Measurements from ENCODE around the gene ILKAP. TPM values are rescaled to one million over a fixed set of nuclear protein-coding genes. Genes with fewer than 3 reads are reported as not detected.
A peak's percentile ranks its signal among the peaks of the same experiment; 100 is the strongest.

ILKAP gene
- total RNA-seq, 1 experiment from 2014 or later = 41.5 TPM

- H3K79me2 ChIP-seq (ENCODE audit: insufficient read depth, low read length) = no peaks in the 10 kb centered on the region
- WGBS (ENCODE audit: extremely low coverage, insufficient read length, low lambda C conversion rate) = no CpG with 5 or more reads among the region's 30 CpGs
These were observed 82.8 kb downstream of the ILKAP start for GRCh38 chr2:238120463-238121298.

More at GRCh38 chr2:238120463-238121298, 82.8 kb downstream of the ILKAP start:
- Histone ChIP-seq H2BK15ac (ENCODE audit: low read depth, low read length) (no peak overlapping the region), H2AFZ (ENCODE audit: low read length) (no peak overlapping the region), H3K79me1 (ENCODE audit: insufficient read depth, low read depth, low read length, poor library complexity, severe bottlenecking) (no peaks in the 10 kb centered on the region), H3K9ac (ENCODE audit: extremely low read depth, insufficient read length, low read length) (no peak overlapping the region), H3K9me3 (ENCODE audit: control insufficient read depth, low read depth, low read length) (no peaks in the 10 kb centered on the region), H3K56ac (ENCODE audit: insufficient read length, low read depth, low read length) (no peak overlapping the region), H3K27me3 (ENCODE audit: insufficient read depth, low read length) (no peaks in the 10 kb centered on the region), H3K14ac (ENCODE audit: insufficient read depth, low read length) (no peak overlapping the region), H3K4ac (ENCODE audit: low read depth, low read length) (no peak overlapping the region), H4K5ac (ENCODE audit: insufficient read length, low read depth, low read length) (no peak overlapping the region), H4K20me1 (ENCODE audit: control insufficient read depth, insufficient read depth, insufficient read length) (no peaks in the 10 kb centered on the region), H3T11ph (ENCODE audit: low read length) (no peak overlapping the region), H3K23ac (ENCODE audit: insufficient read length, low read depth, low read length) (no peak overlapping the region), H2BK5ac (ENCODE audit: insufficient read length, low read length) (no peak overlapping the region), H2BK20ac (ENCODE audit: low read depth, low read length, poor library complexity, severe bottlenecking) (no peak overlapping the region), H3K4me2 (ENCODE audit: insufficient read depth, insufficient read length, low read length) (no peak overlapping the region), H2BK120ac (ENCODE audit: low read depth, low read length, poor library complexity, severe bottlenecking) (no peak overlapping the region), H3K18ac (ENCODE audit: insufficient read length, low read depth, low read length) (no peak overlapping the region), H3K27ac (ENCODE audit: insufficient read length, low read depth, low read length) (no peak overlapping the region), H3K23me2 (ENCODE audit: insufficient read length, low read depth, low read length, poor library complexity, severe bottlenecking) (no peaks in the 10 kb centered on the region), H4K91ac (ENCODE audit: insufficient read length, low read depth, low read length) (no peak overlapping the region), H2AK5ac (ENCODE audit: insufficient read length, low read length) (no peak overlapping the region), H4K8ac (replicated peaks; ENCODE audit: insufficient read length, low read depth, low read length) (no peak overlapping the region), H3K4me1 (ENCODE audit: insufficient read depth, low read length) (no peaks in the 10 kb centered on the region), H2BK12ac (ENCODE audit: insufficient read length, low read depth, low read length) (no peak overlapping the region)
- H3K27ac Mint-ChIP-seq = no peak overlapping the region
- H3K36me3 Mint-ChIP-seq (ENCODE audit: insufficient read depth in 1 of 3, low read depth in 3 of 3) = no peaks in the 10 kb centered on the region; a peak in 1 of 7 replicates
- peaks cover 2 to 11% of the 10 kb centered on the region in 2 experiments; a peak in 4 of 5 replicates for H3K9me3 Mint-ChIP-seq
- no peaks in the 10 kb centered on the region for H3K4me1 Mint-ChIP-seq
- peaks cover 9% of the 10 kb centered on the region for H3K27me3 Mint-ChIP-seq (ENCODE audit: low read depth)
- H3K4me3 Mint-ChIP-seq = no peak overlapping the region
- peak; percentile 82 for DNase-seq
- peak; percentile 34; the same call in 1 of the 3 replicates for TF ChIP-seq CTCF (conservative IDR thresholded peaks at IDR 0.05)

Other genes with a start within 250 kb of the ILKAP start
- gene UBE2F, start 236.7 kb downstream of the ILKAP start, total RNA-seq (2021) = 62.1 and 65.6 TPM in 2 replicates
- gene SCLY, start 142.7 kb downstream of the ILKAP start, total RNA-seq (2021) = 53.4 and 55.3 TPM in 2 replicates
- gene ESPNL, start 103.4 kb downstream of the ILKAP start, total RNA-seq (2021) = 0.17 and 0.37 TPM in 2 replicates
- gene KLHL30, start 65.0 kb downstream of the ILKAP start, total RNA-seq (2021) = not detected in 2 replicates
- 2.0 and 2.1 TPM in 2 replicates for gene ERFE, start 44.7 kb downstream of the ILKAP start, total RNA-seq (2021)
- 27.1 and 27.7 TPM in 2 replicates for gene HES6, start 36.3 kb upstream of the ILKAP start, total RNA-seq (2021)
- 12.1 and 12.9 TPM in 2 replicates for gene PER2, start 84.9 kb upstream of the ILKAP start, total RNA-seq (2021)
- gene TRAF3IP1, start 116.8 kb upstream of the ILKAP start, total RNA-seq (2021) = 12.9 and 16.4 TPM in 2 replicates
- 46.0 and 49.4 TPM in 2 replicates for gene ASB1, start 223.2 kb upstream of the ILKAP start, total RNA-seq (2021)

All from H9 (cell line).